HG03457 (cell line): ENCODE measurements around the gene ADRA2A.

Experiments used
- ATAC-seq: cut with Tn5 transposase; IDR thresholded peaks from one replicate; pipeline ENCODE4 v1.9.1; 2021; ENCODE audit warnings: moderate number of reproducible peaks; ENCODE audit not compliant: unreplicated experiment

Gene ADRA2A

GRCh38 chr10:111109501-111110242, 32.8 kb downstream of the ADRA2A start:
- ATAC-seq: no peak

- ATAC-seq: no peak
These were observed 33.9 kb downstream of the ADRA2A start for GRCh38 chr10:111110771-111111170.

- ATAC-seq: no peak
These were observed 35.5 kb downstream of the ADRA2A start for GRCh38 chr10:111112333-111112732.

GRCh38 chr10:111113238-111113960, 36.6 kb downstream of the ADRA2A start:
- no peak for ATAC-seq

- no peak for ATAC-seq
These were observed 37.3 kb downstream of the ADRA2A start for GRCh38 chr10:111113961-111114757.

GRCh38 chr10:111114758-111115500, 38.1 kb downstream of the ADRA2A start:
- ATAC-seq: no peak

- ATAC-seq: no peak
These were observed 39.4 kb downstream of the ADRA2A start for GRCh38 chr10:111116211-111116610.

GRCh38 chr10:111116762-111117445, 40.1 kb downstream of the ADRA2A start:
- ATAC-seq: no peak

- no peak for ATAC-seq
These were observed 40.9 kb downstream of the ADRA2A start for GRCh38 chr10:111117528-111118277.

- no peak for ATAC-seq
These were observed 41.9 kb downstream of the ADRA2A start for GRCh38 chr10:111118758-111119157.

- no peak for ATAC-seq
These were observed 42.8 kb downstream of the ADRA2A start for GRCh38 chr10:111119637-111120036.

- no peak for ATAC-seq
These were observed 45.3 kb downstream of the ADRA2A start for GRCh38 chr10:111122127-111122526.

GRCh38 chr10:111123883-111124282, 47.1 kb downstream of the ADRA2A start:
- no peak for ATAC-seq

GRCh38 chr10:111125102-111125501, 48.3 kb downstream of the ADRA2A start:
- ATAC-seq: no peak

- ATAC-seq: no peak
These were observed 49.2 kb downstream of the ADRA2A start for GRCh38 chr10:111126077-111126476.

GRCh38 chr10:111127081-111127848, 50.4 kb downstream of the ADRA2A start:
- ATAC-seq: no peak

- ATAC-seq: no peak
These were observed 51.7 kb downstream of the ADRA2A start for GRCh38 chr10:111128331-111129180.

GRCh38 chr10:111129363-111129762, 52.5 kb downstream of the ADRA2A start:
- no peak for ATAC-seq
